ENCODE data around the gene LRP1B. TPM values are rescaled to one million over a fixed set of nuclear protein-coding genes. Genes with fewer than 3 reads are reported as not detected.

The LRP1B gene
- total RNA-seq, 1 donor from 2014 or later: 71.4 TPM

DNA sequence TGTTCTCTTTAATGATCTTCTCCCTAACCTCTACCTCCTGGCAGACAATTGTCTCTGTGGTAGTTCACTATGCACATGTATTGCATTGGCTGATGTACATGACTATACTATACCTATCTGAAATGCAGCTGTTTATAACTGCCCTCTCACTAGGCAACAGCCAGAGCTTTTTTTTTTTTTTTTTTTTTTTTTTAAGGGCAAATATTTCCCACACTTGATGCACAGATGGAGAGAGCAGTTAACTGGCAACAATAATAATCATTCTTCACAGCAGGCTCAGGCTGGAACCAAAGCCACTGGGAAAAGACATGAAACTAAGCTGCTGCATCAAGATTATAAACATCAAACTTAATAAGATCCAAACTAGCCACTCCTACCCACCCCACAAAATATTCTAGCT lies 707.7 kb downstream of the LRP1B start:
- DNase-seq: no peak

DNA sequence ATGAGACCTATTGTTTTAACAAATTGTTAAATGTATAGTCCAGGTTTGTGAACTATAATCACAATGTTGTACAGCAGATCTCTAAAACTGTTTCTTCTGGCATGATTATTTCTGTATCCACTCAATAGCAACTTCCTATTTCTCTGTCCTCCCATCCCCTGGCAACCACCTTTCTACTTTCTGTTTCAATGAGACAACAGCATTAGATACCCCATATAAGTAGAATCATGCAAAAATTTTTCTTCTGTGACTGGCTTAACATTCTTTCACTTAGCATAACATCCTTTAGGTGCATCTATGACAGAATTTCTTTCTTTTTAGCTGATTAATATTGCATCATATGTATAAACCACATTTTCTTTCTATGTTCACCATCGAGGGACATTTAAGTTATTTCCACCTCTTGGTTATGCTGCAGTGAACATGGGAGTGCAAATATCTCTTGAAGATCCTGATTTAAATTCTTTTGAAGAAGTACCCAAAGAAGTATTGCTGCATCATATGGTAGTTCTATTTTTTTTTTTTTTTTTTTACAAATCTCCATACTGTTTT lies 713.5 kb downstream of the LRP1B start:
- no peak for DNase-seq

DNA sequence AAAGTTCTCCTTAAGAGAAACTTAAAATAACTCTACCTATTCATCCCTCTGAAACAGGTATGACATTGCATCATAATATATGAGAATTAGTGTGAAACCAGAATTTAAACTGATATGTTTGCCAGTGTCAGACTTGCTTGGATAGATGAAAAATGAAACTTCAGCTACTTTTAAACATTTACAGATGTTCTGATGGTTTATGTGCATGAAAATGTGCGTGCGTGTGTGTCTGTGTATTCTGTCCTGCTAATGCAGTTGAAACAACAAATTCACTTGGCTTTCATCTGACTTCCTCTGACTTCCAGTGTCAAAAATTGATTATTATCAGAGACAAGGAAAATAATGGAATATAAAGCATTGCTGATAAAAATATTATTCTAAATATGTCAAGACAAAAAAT lies 719.4 kb downstream of the LRP1B start:
- DNase-seq: no peak

DNA sequence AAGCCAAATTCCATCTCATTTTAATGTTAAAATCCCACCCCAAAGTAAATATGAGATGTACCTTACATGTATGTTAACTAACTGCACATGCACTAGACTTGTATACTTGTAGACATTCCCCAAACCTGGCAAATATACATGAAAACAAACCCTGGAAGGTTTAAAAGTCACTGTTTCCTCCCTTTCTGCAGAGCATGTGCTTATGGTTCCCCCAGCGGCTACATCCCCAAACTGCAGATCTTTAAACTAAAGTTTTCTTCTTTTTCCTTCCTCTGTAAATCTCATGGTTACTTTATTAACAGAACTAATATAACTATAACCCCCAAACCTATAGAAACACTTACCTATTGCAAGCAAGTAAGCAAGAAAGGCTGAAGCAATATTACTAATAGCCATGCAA lies 731.5 kb downstream of the LRP1B start:
- no peak for DNase-seq

DNA sequence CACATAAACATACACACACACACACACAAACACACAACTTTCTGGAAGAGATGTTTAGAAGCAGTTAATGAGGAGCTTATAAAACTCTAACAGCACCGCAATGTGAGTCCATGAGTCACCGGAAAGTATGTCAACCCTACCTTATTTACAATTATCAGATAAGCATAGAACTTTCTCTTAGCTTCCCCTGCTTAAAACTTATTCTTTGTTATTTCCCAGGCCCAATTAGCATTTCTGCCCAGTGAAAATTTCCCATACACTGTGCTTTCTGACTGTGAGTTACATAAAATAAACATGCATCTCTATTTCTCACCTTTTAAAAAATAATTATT lies 737.6 kb downstream of the LRP1B start:
- no peak for DNase-seq

DNA sequence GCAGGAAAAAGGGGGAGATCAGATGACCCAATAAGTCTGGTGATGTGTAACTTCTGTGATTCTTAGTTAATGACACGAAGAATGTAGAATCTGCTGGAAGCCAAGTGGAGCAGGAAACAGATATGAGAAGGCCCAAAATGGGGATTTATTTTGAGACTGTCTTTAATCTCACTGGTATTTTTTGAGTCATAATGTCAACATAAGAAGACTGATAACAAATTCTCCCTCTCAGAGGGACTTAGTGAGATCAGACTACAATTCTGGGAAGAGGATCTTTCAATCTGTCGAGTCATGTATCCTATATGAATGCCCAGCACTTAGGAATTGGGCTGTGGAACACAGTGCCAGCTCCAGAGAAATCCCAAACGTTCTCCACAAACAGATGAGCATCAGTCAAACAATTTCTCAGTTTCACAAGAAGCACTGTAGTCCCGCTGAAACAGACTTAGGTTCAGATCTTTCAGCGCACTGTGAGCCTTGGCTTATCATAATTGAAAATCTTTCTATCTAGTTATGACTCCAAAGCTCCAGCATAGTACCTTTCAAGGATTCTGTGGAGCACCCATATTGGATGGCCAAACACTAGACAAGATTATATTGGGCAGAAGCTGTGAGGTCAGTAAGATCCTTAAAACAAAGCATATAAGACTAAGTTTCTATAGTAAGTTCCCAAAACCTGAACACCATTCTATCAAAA lies 738.2 kb downstream of the LRP1B start:
- no peak for DNase-seq

DNA sequence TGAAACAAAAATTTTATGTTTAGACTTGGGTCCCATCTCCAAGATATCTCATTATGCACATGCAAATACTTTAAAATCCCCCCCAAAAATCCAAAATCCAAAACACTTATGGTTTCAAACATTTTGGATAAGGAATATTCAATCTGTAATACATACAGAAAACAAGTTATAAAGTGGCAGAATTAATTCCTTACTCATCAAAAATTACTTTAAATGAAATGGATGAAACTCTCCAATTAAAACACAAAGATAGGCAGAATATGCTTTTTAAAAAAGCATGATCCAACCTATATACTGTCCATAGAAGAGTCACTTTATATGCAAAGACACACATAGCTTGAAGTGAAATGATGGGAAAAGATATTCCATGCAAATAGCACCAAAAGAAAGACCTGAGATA lies 744.6 kb downstream of the LRP1B start:
- no peak for DNase-seq

DNA sequence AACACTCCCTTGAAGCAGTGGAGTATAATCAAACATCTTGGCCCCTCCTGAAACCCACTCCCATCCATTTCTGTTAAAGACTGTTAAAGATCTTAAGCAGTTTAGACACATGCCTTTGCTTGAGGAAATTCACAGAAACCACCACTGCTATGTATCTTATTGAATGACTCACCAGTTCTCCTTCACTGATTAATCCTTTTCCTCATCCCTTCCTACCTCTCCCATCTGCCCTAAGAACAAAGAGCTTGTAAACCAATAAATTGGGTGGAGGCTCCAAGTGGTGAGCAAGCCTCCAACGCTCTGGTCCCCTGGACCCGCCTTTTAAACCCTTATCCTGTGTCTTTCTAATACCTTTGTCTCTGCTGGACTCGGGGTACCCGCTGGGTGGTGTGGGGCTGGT lies 746.1 kb downstream of the LRP1B start:
- no peak for DNase-seq

DNA sequence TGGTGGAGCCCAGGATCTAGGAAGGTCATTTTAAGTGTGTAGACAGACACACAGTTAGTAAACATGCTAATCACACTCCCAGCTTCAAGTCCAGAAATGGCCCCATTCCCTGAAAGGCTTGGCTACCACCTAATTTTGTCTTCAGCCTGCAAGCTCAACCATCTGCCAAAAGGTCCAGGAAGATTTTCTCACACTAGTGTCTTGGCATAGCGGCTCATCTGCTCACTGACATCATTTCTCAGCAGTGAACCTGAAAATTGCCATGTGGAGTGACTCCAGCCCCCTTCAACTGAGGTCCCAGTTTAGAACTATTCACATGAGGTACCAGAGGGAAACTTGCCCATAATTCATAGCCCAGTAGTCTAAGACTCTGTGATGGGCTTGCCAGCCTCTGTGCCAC lies 748.9 kb downstream of the LRP1B start:
- DNase-seq: no peak

DNA sequence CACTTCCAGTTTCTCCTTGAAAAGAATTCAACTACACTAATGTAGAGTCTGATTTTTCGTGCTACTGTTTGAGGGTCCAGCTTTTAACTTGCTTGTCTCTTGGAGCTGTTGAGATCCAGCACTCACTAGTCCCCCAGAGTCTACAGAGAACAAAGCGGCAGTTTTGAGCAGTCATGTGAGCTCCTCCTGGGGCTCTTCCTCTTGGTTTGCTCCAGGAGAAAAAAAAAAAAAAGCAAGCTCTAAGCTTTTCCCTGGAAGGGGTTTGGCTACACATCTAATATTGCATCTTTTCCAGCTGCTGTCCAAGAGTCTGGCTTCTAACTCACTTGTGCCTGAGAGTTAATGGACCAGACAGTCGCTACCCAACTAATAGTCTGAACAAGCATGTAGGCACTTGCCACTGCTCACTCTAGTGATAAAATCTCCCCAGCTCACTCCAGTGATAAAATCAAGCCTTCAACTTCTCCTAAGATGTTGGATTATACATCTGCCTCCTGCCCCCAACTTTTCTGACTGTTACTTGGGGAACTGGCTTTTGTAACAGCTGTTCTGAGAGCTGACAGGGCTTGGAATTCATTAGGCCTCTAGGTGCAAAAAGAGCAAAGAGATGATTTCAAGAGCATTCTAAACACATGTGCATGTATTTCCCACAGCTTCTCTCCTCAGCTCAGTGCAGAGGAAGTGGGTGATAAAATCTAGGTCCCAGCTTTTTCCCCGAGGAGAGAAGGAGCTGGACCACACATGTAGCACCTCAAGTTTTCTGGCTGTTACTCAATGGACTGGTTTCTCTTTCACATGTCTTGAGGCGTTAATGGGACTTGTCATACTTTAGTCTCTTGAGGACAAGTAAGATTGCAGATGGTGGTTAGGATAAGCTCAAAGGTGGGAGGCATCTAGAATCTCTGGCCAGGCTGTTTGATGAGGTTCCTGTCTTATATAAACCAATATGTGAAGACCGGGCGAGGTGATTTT lies 750.5 kb downstream of the LRP1B start:
- no peak for DNase-seq

DNA sequence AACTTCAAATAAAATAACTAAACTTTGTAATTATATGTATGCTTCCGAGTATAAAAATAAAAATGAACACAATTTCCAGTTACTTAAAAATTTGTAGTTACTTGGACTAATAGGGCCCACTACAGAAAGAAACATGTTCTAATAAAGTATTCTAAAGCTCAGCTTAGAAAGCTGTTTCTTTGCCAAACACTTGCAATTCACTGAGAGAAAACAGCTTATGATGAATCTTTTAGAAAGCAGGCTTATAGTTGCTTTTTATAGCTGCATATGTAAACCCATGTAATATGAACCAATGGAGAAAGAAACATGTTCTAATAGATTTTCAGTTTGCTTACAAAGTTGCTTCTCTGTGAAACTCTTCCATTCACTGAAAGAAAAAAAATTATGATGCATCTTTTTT lies 766.0 kb downstream of the LRP1B start:
- DNase-seq: no peak

DNA sequence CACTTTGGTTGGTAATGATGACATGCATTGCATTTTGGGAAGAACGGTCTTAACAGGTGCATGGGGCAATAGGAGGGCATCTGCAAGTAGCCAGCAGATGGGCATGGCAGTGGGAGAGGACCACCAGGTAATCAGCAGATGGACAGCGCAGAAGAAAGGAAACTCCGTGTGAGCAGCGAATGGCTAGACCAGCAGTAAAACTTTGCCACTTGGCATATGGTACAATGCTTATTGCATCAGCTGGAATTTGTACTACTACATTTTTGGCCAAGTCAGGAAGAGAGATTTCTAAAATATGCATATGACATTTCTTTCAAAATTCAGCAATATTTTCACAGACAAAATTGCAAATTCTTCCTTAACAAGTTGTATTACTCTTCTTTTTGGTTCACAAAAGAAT lies 768.5 kb downstream of the LRP1B start:
- DNase-seq: no peak

DNA sequence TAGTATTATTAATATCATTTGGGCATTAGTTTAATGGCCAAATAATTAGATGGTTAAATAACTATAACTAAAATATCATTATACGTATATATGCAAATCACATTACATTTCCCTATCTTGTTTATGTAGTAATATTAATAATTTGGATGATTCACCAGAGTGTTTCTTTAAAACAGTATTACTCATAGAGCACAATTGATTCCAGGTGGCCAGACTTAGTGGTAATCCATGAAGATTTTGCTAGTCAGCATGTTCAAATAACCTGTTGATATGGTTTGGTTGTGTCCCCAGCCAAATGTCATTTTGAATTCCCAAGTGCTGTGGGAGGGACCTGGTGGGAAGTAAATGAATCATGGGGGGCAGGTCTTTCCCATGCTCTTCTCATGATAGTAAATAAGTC lies 782.3 kb downstream of the LRP1B start:
- no peak for DNase-seq

DNA sequence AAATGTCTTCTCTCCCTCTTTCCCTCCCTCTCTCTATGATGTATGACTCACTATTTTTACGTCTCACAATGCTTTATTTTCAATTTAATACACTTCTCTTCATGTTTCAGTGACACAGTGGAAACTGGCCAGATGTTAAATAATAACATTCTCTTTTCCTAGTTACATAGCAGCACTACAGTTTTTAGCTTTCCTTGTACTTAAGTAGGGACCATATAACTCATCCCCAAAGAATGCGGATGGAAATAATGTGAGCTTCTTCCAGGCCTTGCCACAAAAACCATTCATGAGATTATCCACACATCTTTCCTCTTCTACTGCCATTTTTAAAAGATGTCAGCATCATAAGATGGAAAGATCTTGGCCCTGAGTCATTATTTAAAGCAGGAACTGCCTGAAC lies 789.4 kb downstream of the LRP1B start:
- no peak for DNase-seq

DNA sequence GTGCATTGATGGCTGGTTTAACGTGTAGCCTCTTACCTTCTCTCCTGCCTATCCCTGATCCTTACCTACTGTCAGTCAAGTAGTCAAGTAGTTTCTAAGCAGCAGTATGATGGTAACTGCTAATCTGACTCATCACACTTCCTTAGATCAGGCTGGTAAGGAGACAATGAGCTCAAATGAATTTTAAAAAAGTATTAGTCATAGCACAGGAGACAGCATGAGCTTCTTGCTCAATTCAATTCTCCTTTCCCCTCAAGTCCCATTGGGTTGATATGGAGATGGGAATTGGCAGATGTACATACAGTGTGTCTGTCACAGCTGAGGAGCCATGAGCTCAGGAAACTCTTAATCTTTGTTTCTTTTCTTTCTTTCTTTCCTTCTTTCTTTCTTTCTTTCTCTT lies 799.7 kb downstream of the LRP1B start:
- DNase-seq: no peak

DNA sequence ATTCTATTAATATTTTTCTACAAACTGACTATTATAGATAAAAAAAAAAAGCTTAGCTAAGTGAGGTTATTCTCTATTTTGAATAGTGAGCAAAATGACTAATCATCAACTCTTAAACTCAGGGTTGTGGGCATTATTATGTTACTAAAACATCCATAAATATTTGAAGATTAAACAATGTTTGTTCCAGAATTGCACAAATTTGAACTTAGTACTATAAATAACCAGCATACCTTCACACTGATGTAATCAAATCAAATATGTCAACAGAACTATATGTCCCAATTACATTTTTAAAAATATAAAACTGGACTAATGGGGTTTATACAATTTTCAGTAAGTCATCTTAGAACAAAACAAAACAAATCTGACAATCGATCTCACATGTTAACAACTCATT lies 800.9 kb downstream of the LRP1B start:
- DNase-seq: no peak

DNA sequence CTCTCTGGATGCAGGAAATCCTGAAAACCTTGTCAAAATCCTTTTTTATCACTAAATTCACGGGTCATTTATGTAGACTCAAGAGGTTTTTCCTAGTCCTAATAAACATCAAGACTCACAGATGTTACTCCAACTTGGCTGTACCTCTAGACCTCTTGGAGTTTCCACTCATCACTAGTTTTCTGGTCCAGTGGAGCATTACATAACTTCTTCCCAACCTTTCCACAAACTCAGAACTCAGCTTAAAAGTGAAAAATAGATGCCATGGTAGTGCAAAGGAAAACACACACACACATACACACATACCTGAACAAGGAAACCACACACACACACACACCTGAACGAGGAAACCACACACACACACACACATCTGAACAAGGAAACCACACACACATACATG lies 807.2 kb downstream of the LRP1B start:
- DNase-seq: no peak

DNA sequence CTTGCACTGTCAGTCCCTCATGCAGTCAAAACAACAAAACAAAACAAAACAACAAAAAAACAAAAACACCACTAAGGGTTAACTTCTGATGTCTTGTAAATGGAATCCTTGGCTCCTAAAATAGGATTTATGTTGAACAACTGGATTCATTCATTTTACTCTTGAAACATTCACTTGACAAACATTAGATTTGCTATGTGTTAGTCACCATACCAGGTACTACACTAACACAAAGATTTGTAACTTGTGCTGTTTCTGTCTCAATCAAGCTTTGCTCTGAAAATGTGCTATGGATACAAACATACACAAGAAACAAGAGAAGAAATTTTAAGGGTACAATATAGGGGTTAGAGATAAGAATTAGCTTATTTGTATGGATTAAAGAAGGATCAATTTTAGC lies 812.8 kb downstream of the LRP1B start:
- no peak for DNase-seq

DNA sequence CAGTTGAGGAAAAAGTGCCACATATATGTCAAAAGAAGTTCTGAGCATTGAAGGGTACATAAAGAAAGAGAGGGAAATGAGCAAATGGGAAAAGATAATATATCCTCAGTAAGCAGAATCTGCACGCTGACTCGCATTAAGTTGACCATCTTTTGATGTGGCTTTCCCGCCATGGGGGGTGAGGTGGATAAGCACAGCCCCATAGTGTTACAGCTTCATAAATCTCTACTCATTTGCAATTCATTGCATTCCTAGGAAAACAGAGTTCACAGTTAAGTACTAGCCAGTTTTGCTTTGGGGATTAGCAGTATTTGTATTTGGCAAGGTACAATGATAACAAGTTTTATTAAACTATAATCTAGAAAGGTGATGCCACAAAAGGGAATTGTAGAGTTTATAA lies 814.2 kb downstream of the LRP1B start:
- DNase-seq: no peak

DNA sequence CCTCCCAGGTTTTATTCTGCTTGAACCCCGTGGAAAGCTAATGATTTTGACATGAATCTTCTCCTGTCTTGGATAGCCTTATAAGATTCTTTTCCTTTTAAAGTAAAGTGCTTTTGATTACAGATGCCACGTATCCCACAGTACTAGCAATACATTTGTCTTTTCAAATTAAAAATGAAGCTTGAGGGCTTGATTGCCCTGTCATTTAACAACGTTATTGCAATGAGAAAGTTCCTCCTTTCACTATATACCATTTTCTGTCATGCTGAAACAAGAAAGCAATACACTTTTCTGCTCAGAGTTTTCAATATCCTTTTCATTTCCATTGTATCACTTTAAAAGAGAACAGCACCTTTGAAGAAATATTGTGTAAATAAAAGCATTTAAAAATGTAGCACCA lies 814.7 kb downstream of the LRP1B start:
- DNase-seq: no peak

DNA sequence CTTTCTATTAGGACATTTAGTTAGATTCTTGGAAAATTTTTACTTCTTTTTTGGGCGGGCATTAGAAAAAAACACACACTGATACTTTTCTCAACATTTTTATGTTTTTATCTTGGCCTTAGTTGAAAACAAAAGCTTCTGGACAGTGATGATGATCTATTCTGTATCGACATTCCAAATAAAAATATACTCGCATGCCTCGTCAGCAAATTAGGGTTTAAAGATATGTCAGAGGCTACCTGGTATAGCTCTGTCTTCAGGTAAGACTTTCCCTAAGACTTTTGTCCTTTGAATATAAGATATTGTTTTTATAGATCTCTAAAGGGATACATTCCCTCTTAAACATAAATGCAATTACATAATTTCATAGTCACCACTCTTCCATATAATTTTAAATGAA lies 816.8 kb downstream of the LRP1B start:
- no peak for DNase-seq

DNA sequence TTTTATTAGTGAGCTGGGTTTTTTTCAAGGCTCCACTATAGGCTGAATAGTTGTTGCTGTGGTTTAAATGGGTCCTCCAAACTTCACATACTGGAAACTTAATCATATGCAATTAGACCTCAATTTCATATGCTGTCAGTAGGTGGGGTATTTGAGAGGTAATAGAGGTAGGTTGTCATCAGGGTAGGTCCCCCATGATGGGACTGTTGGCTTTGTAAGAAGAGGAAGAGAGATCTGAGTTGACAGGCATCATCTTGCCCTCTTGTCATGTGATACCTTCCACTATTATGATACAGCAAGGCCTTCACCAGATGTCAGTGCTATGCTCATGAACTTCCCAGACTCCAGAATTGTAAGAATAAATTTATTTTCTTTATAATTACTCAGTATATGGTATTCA lies 819.4 kb downstream of the LRP1B start:
- no peak for DNase-seq

DNA sequence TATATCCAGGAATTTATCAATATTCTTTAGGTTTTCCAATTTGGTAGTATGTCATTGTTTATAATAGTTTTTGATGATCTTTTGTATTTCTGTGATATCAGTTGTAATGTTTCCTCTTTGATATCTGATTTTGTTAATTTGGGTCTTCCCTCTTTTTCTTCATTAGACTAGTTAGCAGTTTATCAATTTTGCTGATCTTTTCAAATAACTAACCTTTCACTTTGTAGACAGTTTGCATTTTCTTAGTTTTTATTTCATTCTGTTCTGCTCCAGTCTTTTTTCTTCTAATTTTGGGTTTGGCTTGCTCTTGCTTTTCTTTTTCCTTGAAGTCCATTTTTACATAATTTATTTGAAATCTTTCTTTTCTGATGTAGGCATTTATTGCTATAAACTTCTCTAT lies 824.4 kb downstream of the LRP1B start:
- no peak for DNase-seq

DNA sequence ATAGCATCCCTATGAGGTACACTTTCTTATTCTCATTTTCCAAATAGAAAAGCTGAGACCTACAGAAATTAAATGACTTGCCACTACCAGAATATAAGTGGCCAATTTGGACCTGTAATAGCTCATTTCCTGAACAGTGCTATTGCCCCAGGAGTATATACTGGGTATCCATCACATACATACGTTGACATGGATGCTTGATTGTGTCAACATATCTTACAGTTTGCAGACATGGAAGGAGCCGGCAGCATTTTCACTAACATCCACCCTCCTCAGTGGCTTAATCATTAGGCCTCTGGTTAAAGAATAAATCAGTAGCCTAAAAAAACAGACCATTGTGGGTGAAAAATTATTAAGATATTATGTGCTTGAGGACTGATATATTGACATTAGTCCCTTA lies 829.3 kb downstream of the LRP1B start:
- DNase-seq: no peak

Measured in occipital lobe (tissue), 2 donors.